ENCODE measurements around the gene STYX. TPM values are rescaled to one million over a fixed set of nuclear protein-coding genes. Genes with fewer than 3 reads are reported as not detected.
A peak's percentile ranks its signal among the peaks of the same experiment; 100 is the strongest.

STYX gene
- total RNA-seq: 11.3 TPM

- intact Hi-C loops (cut with DNase I): no loop called here
- DNase-seq (ENCODE audit: low spot score): peak; percentile 99
These were observed at the start of gene STYX for GRCh38 chr14:52729925-52730708. TSS of gene STYX (plus strand) at chr14:52730166. CDS start at chr14:52730475, 309 bp downstream.

GRCh38 chr14:52683985-52684520, 45.9 kb upstream of the STYX start:
- ATAC-seq (no peak), DNase-seq (ENCODE audit: low spot score) (no peak)
- intact Hi-C loops (cut with DNase I): no loop called here

More at GRCh38 chr14:52729925-52730708, at the start of gene STYX:
- ATAC-seq: peak; percentile 100

DNA sequence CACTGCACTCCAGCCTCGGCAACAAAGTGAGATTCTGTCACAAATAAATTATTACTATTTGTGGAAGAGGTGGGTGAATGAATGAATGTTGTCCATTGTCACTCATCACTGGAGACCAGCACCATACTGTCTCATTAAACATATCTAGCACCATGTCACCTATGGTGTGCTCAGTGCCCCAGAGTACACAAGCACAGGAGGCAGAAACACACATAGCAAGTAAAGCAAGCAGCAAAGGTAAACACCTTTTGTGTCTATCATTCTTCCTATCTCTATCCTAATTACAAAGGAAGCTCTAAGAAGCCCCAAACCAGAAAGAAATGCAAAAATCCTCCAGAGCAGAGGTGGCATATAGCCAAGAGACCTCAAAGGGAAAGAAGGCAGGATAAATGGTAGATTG, 43.8 kb upstream of the STYX start:
- DNase-seq (ENCODE audit: low spot score) (no peak), ATAC-seq (no peak)
- intact Hi-C loops (cut with DNase I): no loop called here

DNA sequence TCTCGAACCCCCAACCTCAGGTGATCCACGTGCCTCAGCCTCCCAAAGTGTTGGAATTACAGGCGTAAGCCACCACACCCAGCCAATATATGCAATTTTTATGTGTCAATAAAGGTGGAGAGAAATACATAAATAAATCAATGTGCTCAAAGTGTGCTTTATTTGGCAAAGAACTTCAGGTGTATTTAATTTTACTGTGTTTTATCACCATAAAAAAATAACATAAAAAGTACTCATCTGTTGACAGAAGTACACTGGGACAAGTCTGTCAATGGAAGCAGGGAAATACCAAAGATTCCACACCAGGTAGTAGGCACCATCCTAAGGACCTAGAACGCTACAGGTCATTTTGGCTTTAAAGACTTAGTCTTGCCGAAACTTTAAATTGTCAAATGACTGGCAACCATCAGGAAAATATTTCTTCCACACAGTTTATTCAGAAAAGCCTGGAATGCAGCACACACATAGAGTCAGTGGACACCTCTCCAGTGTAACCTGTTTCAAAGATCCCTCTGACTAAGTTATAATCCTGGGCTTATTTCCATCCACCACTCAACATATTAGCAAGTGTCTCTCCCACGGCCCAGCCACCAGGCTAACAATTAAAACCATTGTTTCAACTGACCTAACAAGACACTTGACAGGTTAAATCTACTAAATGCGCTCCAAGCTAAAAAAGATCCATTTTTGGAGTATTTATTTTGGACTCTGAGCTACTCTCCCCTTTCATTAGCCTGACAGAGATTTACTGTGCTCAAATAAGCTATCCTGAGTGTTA, 38.8 kb upstream of the STYX start:
- intact Hi-C loops (cut with DNase I): no loop called here
- DNase-seq (ENCODE audit: low spot score) (no peak), ATAC-seq (no peak)

GRCh38 chr14:52692248-52692962, 37.6 kb upstream of the STYX start:
- intact Hi-C loops (cut with DNase I): no loop called here
- no peak for ATAC-seq
- no peak for DNase-seq (ENCODE audit: low spot score)

DNA sequence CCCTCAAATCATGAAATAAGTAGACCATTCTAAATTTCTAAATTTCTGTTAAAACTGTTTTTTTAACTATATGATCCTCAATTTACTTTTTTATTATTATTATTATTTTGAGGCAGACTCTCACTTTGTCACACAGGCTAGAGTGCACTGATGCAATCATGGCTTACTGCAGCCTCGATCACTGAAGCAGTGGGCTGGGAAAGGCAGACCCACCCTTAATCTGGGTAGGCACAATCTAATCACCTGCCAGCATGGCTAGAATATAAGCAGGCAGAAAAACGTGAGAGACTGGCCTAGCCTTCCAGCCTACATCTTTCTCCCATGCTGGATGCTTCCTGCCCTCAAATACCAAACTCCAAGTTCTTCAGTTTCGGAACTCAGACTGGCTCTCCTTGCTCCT, 36.9 kb upstream of the STYX start:
- no peak for DNase-seq (ENCODE audit: low spot score)
- no peak for ATAC-seq
- intact Hi-C loops (cut with DNase I): no loop called here

- intact Hi-C loops (cut with DNase I): no loop called here
- ATAC-seq (no peak), DNase-seq (ENCODE audit: low spot score) (no peak)
These were observed 36.4 kb upstream of the STYX start for GRCh38 chr14:52693532-52693931.

- intact Hi-C loops (cut with DNase I): no loop called here
- DNase-seq (ENCODE audit: low spot score) (no peak), ATAC-seq (peak; percentile 43)
These were observed 35.0 kb upstream of the STYX start for GRCh38 chr14:52694761-52695480.

DNA sequence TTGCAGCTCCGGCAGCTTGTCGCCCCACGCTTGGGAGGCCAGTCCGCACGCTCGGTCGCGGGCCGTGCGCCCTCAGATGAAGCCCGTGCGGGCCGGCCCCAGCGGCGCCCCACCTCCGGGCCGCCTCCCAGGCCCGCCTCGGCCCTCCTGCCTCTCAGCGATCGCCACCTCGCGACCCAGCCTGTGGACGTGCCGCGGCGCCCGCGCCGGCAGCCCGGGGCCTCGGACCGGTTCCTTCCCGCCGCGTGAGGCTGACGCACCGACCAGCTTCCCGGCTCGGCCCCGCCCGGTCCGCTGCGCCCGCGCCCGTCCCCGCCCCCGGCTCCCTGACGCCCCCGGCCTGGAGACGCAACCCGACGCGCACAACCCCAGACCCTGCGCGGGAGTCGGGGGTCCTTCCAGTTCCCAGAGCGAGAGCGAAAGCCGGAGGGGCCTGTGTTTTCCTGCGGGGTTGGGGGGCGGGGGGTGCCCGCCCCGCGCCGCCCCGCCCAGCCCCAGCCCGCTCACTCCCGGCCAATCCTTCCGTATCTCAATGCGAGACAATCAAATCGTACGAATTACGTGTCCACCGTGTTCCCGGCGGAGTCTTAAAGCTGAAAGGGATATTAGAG, 34.4 kb upstream of the STYX start, which contains the start of gene ERO1A:
Gene ERO1A (minus strand): TSS at position 78 of the 611 bp plus-strand sequence. CDS start 77 bp downstream, at position 1.
- intact Hi-C loops (cut with DNase I): no loop called here
- peak; percentile 91 for ATAC-seq
- peak; percentile 91 for DNase-seq (ENCODE audit: low spot score)

- ATAC-seq: no peak
- no peak for DNase-seq (ENCODE audit: low spot score)
- intact Hi-C loops (cut with DNase I): no loop called here
These were observed 29.2 kb upstream of the STYX start for GRCh38 chr14:52700701-52701172.

DNA sequence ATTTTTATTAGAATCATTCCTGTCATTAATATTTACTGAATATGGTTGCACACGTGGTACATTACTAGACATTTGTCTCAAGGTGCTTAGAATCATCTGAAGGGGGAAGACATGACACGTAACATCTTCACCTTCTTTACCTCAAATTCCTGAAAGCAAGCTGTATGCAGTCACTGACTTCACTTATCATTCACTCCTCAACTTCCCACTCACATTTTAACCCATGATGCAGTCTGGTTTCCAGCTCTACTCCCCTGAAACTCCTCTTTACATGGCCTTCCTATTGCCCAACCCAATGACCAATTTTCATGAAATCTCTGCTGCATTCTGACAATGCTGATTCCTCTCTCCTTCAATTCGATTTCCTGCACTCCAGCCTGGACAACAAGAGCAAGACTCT, 28.7 kb upstream of the STYX start:
- intact Hi-C loops (cut with DNase I): no loop called here
- DNase-seq (ENCODE audit: low spot score) (no peak), ATAC-seq (no peak)

- intact Hi-C loops (cut with DNase I): no loop called here
- no peak for ATAC-seq
- no peak for DNase-seq (ENCODE audit: low spot score)
These were observed 26.7 kb upstream of the STYX start for GRCh38 chr14:52703225-52703624.

GRCh38 chr14:52703664-52704063, 26.3 kb upstream of the STYX start:
- ATAC-seq (no peak), DNase-seq (ENCODE audit: low spot score) (no peak)
- intact Hi-C loops (cut with DNase I): no loop called here

DNA sequence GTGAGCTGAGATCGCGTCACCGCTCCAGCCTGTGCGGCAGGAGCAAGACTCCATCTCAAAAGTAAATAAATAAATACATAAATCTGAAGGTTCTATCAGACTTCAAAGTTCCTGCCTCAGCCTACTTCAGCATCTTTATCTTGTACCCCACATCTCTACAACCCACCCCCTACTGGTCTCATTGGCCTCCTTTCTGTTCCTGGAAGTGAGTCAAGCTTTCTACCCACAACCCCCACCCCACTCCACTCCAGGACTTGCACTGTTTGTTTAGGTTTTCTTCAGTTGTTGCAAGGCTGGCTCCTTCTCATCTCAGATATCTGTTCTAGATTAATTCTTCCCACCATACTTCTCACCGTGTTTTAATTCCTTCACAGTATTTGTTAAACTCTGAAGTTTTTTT, 23.7 kb upstream of the STYX start:
- intact Hi-C loops (cut with DNase I): no loop called here
- DNase-seq (ENCODE audit: low spot score): no peak

DNA sequence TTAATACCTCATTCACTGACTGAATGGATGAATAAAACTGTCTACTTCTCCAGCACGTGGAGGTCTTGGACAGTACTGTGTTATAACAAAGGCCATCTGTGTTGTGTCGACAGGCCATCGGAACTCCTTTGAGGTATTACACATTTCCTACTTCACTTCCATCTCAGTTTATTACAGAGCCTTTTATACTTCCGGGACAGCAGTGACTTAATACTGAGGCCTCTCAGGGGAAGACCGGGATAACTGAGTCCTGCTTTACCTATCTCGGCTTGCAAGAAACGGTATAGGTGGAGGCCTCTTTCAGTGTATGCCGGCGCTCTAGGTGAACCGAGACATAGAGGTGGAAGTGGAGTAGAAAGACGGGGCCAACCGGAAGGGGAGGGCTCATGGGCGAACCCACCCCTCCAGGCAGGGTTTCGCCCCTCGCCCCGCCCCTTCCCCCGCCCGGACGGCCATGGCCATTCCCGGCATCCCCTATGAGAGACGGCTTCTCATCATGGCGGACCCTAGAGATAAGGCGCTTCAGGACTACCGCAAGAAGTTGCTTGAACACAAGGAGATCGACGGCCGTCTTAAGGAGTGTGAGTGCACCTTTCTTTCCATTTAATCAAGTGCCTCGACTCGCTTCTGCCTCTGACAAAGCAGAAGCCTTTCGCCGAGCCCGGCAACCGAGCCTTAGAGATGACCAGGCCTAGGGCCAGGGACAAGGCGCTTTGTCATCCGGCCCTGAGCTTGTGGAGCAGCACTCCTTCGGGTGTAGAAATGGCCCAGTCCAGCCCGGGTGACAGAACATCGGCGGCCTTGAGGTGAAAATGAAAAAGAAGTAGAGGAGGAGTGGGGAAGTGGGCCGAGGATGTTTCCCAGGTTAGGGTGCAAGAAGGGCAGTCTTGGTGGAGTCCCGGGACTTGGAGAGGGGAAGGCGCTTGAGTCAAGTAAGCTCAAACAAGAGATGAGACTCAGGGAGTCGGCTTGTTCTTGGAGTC, 23.0 kb upstream of the STYX start, which contains the start of gene PSMC6:
Gene PSMC6 (plus strand): TSS at position 477 of the 983 bp plus-strand sequence. CDS start 20 bp downstream, at position 497.
- intact Hi-C loops (cut with DNase I): no loop called here
- DNase-seq (ENCODE audit: low spot score) (peak; percentile 97), ATAC-seq (peak; percentile 100)

More for the DNA sequence above, 23.7 kb upstream of the STYX start:
- no peak for ATAC-seq

GRCh38 chr14:52711666-52712065, 18.3 kb upstream of the STYX start:
- intact Hi-C loops (cut with DNase I): no loop called here
- DNase-seq (ENCODE audit: low spot score) (no peak), ATAC-seq (no peak)

- DNase-seq (ENCODE audit: low spot score) (no peak), ATAC-seq (no peak)
- intact Hi-C loops (cut with DNase I): no loop called here
These were observed 13.8 kb upstream of the STYX start for GRCh38 chr14:52716155-52716554.

Data from sciatic nerve (tissue), 2 donors.